ENCODE measurements around the gene DGKB. TPM values are rescaled to one million over a fixed set of nuclear protein-coding genes. Genes with fewer than 3 reads are reported as not detected.

The DGKB gene
- total and polyA plus RNA-seq, 9 donors, result under 0.01 to 1.3 (median 0.28) TPM; not detected in 2

GRCh38 chr7:14236834-14237233 is 665.7 kb downstream of the DGKB start:
- Histone ChIP-seq H3K4me1 (ENCODE audit: insufficient read depth) (no peaks in the 10 kb centered on the region), H3K27ac (no peak overlapping the region), H3K9me3 (no peaks in the 10 kb centered on the region), H3K36me3 (no peaks in the 10 kb centered on the region), H3K4me3 (no peak overlapping the region), H3K27me3 (no peaks in the 10 kb centered on the region)
- DNase-seq, result no peak
- TF ChIP-seq, protein P1, sequence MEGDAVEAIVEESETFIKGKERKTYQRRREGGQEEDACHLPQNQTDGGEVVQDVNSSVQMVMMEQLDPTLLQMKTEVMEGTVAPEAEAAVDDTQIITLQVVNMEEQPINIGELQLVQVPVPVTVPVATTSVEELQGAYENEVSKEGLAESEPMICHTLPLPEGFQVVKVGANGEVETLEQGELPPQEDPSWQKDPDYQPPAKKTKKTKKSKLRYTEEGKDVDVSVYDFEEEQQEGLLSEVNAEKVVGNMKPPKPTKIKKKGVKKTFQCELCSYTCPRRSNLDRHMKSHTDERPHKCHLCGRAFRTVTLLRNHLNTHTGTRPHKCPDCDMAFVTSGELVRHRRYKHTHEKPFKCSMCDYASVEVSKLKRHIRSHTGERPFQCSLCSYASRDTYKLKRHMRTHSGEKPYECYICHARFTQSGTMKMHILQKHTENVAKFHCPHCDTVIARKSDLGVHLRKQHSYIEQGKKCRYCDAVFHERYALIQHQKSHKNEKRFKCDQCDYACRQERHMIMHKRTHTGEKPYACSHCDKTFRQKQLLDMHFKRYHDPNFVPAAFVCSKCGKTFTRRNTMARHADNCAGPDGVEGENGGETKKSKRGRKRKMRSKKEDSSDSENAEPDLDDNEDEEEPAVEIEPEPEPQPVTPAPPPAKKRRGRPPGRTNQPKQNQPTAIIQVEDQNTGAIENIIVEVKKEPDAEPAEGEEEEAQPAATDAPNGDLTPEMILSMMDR (IDR thresholded peaks at IDR 0.05), result no peak
- TF ChIP-seq POLR2A (IDR thresholded peaks at IDR 0.05) (no peak), EP300 (IDR thresholded peaks at IDR 0.05) (no peak)
- intact Hi-C loops (cut with DNase I), result no loop called here
- 65 to 76% (median 72%) methylated on average over 3 of the region's 3 CpGs for WGBS, 3 donors

- no peak overlapping the region for H3K4me3 ChIP-seq
- H3K4me1 ChIP-seq (ENCODE audit: insufficient read depth), result no peaks in the 10 kb centered on the region
- no peak for DNase-seq
- H3K36me3 ChIP-seq, result no peaks in the 10 kb centered on the region
- WGBS, 3 donors, result 18 to 43% (median 33%) methylated on average over 2 of the region's 2 CpGs
- no peak overlapping the region for H3K27ac ChIP-seq
- H3K9me3 ChIP-seq, result no peaks in the 10 kb centered on the region
- no peaks in the 10 kb centered on the region for H3K27me3 ChIP-seq
- intact Hi-C loops (cut with DNase I), result no loop called here
- TF ChIP-seq EP300 (IDR thresholded peaks at IDR 0.05) (no peak), POLR2A (IDR thresholded peaks at IDR 0.05) (no peak)
- TF ChIP-seq, protein P1 (IDR thresholded peaks at IDR 0.05), result no peak
Observed at GRCh38 chr7:14235056-14235455, 667.5 kb downstream of the DGKB start.

- H3K36me3 ChIP-seq, result no peaks in the 10 kb centered on the region
- H3K4me1 ChIP-seq (ENCODE audit: insufficient read depth), result no peaks in the 10 kb centered on the region
- TF ChIP-seq, protein P1 (IDR thresholded peaks at IDR 0.05), result no peak
- TF ChIP-seq POLR2A (IDR thresholded peaks at IDR 0.05) (no peak), EP300 (IDR thresholded peaks at IDR 0.05) (no peak)
- no peak overlapping the region for H3K4me3 ChIP-seq
- H3K9me3 ChIP-seq, result no peaks in the 10 kb centered on the region
- WGBS, 3 donors, result 15 to 37% (median 22%) methylated on average over 4 of the region's 4 CpGs
- no peaks in the 10 kb centered on the region for H3K27me3 ChIP-seq
- intact Hi-C loops (cut with DNase I), result no loop called here
- H3K27ac ChIP-seq, result no peak overlapping the region
- DNase-seq, result no peak
Observed at GRCh38 chr7:14233868-14234369, 668.6 kb downstream of the DGKB start.

DNA sequence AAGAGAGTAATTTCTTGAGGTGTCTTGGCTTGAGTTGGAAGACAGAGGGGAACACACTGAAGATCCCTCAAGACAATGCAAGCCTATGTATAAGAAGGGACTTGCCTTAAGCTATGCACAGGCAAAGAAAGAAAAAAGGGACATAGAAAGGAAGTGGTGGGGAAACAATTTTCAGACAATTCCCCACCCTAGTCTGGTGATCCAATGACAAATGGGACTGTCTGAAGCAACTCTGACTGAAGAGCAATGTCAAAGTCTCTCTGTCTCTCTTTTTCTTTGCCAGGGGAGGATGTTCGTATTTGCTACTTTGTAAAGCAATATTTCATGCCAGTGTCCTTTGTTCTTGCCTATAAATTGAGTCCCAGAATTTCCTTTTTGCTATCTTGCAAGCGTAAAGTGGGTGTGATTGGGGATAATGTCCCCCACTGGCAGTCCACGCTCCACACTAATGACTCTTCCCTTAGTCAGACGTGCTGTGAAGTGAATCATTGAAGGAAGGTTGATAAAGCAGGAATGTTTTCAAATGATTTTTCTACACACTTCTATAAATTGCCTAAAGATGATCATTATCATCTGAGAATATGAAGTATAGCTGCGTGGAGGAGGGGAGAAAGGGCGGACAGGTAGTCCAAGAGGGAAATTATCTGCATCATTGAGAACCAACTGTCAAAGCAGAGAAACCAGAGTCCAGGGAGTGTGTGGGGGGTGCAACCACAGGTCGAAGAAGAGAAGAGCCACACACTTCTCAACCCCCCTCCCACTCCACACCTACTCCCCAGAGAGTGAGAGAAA is 669.3 kb downstream of the DGKB start:
- no peak overlapping the region for H3K4me3 ChIP-seq
- TF ChIP-seq, protein P1 (IDR thresholded peaks at IDR 0.05), result no peak
- intact Hi-C loops (cut with DNase I), result no loop called here
- no peaks in the 10 kb centered on the region for H3K4me1 ChIP-seq (ENCODE audit: insufficient read depth)
- no peaks in the 10 kb centered on the region for H3K36me3 ChIP-seq
- 76 to 80% (median 78%) methylated on average over 7 of the region's 7 CpGs for WGBS, 3 donors
- no peaks in the 10 kb centered on the region for H3K27me3 ChIP-seq
- no peak overlapping the region for H3K27ac ChIP-seq
- H3K9me3 ChIP-seq, result no peaks in the 10 kb centered on the region
- DNase-seq, result no peak

Measured in ovary (tissue), 9 donors.